ENCODE results near the gene GDF7.

GRCh38 chr2:20649976-20650375, 17.0 kb upstream of the GDF7 start:
- TF ChIP-seq EGR1 (IDR thresholded peaks at IDR 0.05) (no peak), MAX (IDR thresholded peaks at IDR 0.05) (no peak), EP300 (IDR thresholded peaks at IDR 0.05; ENCODE audit: borderline replicate concordance) (no peak)

Measured in Ishikawa (cell line).